SK-N-SH treated with all-trans-retinoic acid at 6 μM for 48 hours (cell line): Measurements from ENCODE around the gene POLR1B.
A peak's percentile ranks its signal among the peaks of the same experiment; 100 is the strongest.

Experiments
- ATAC-seq: fragments of 200-7000 bp; cut with Tn5 transposase; 3 replicates; pipeline ENCODE4 v1.9.1; 2020; ENCODE audit warnings: mild to moderate bottlenecking, moderate library complexity
- ARNTL ChIP-seq: fragments of 450-650 bp; formaldehyde crosslinking; IDR thresholded peaks from 2 replicates; pipeline ENCODE4 v1.5.0; 2020; ENCODE audit warnings: low read depth, mild to moderate bottlenecking, moderate library complexity, borderline replicate concordance
- ESRRG ChIP-seq: fragments of 250-450 bp; sonication (Bioruptor Pico); IDR thresholded peaks from 2 replicates; pipeline ENCODE4 v1.6.1; 2021; ENCODE audit warnings: mild to moderate bottlenecking
- GLIS3 ChIP-seq: fragments of 250-450 bp; sonication (Bioruptor Pico); IDR thresholded peaks from 2 replicates; pipeline ENCODE4 v1.5.0; 2020; ENCODE audit warnings: mild to moderate bottlenecking, moderate library complexity
- ISL1 ChIP-seq: fragments of 250-450 bp; sonication (Bioruptor Pico); IDR thresholded peaks from 2 replicates; pipeline ENCODE4 v2.1.2; 2022; ENCODE audit warnings: mild to moderate bottlenecking, moderate library complexity
- PPARA ChIP-seq: fragments of 250-450 bp; sonication (Bioruptor Pico); IDR thresholded peaks from 2 replicates; pipeline ENCODE4 v1.5.0; 2020; ENCODE audit warnings: mild to moderate bottlenecking, borderline replicate concordance
- RARB ChIP-seq: fragments of 250-450 bp; sonication (Bioruptor Pico); IDR thresholded peaks from 2 replicates; pipeline ENCODE4 v1.8.0; 2021; ENCODE audit warnings: mild to moderate bottlenecking, moderate library complexity
- SNAI2 ChIP-seq: fragments of 250-450 bp; sonication (Bioruptor Pico); IDR thresholded peaks from 2 replicates; pipeline ENCODE4 v1.5.0; 2020; ENCODE audit warnings: mild to moderate bottlenecking, moderate library complexity
- TOX ChIP-seq: fragments of 250-450 bp; sonication (Bioruptor Pico); IDR thresholded peaks from 2 replicates; pipeline ENCODE4 v1.8.0; 2021; ENCODE audit warnings: mild to moderate bottlenecking, moderate library complexity, borderline replicate concordance
- ZC3H10 ChIP-seq: fragments of 250-450 bp; sonication (Bioruptor Pico); IDR thresholded peaks from 2 replicates; pipeline ENCODE4 v1.5.1; 2021; ENCODE audit warnings: mild to moderate bottlenecking, moderate library complexity
- ZFP3 ChIP-seq: fragments of 250-450 bp; sonication (Bioruptor Pico); IDR thresholded peaks from 2 replicates; pipeline ENCODE4 v1.5.0; 2020; ENCODE audit warnings: mild to moderate bottlenecking, moderate library complexity
- ZFP30 ChIP-seq: fragments of 450-650 bp; formaldehyde crosslinking; IDR thresholded peaks from 2 replicates; pipeline ENCODE4 v1.5.0; 2022; ENCODE audit warnings: mild to moderate bottlenecking, moderate library complexity
- ZNF565 ChIP-seq: fragments of 450-650 bp; formaldehyde crosslinking; conservative IDR thresholded peaks from 2 replicates; pipeline ENCODE4 v1.5.0; 2020; ENCODE audit warnings: low read depth, mild to moderate bottlenecking, moderate library complexity
- ZNF70 ChIP-seq: fragments of 450-650 bp; formaldehyde crosslinking; IDR thresholded peaks from 2 replicates; pipeline ENCODE4 v1.5.0; 2020; ENCODE audit warnings: mild to moderate bottlenecking, moderate library complexity
- ZNF8 ChIP-seq: fragments of 450-650 bp; formaldehyde crosslinking; IDR thresholded peaks from 2 replicates; pipeline ENCODE4 v1.5.0; 2020; ENCODE audit warnings: mild to moderate bottlenecking, moderate library complexity
- TF ChIP-seq, protein P1 (sequence below): fragments of 250-450 bp; sonication (Bioruptor Pico); IDR thresholded peaks from 2 replicates; pipeline ENCODE4 v1.5.0; 2020; ENCODE audit warnings: mild to moderate bottlenecking, moderate library complexity
- TF ChIP-seq, protein P2 (sequence below): fragments of 250-450 bp; sonication (Bioruptor Pico); IDR thresholded peaks from 2 replicates; pipeline ENCODE4 v1.8.0; 2020; ENCODE audit warnings: mild to moderate bottlenecking, moderate library complexity, borderline replicate concordance
- TF ChIP-seq, protein P3 (sequence below): fragments of 250-450 bp; sonication (Bioruptor Pico); IDR thresholded peaks from 2 replicates; pipeline ENCODE4 v1.5.1; 2020; ENCODE audit warnings: low read depth, mild to moderate bottlenecking, moderate library complexity
- TF ChIP-seq, protein P4 (sequence below): fragments of 250-450 bp; sonication (Bioruptor Pico); IDR thresholded peaks from 2 replicates; pipeline ENCODE4 v1.5.1; 2021; ENCODE audit warnings: mild to moderate bottlenecking, moderate library complexity

The POLR1B gene

DNA sequence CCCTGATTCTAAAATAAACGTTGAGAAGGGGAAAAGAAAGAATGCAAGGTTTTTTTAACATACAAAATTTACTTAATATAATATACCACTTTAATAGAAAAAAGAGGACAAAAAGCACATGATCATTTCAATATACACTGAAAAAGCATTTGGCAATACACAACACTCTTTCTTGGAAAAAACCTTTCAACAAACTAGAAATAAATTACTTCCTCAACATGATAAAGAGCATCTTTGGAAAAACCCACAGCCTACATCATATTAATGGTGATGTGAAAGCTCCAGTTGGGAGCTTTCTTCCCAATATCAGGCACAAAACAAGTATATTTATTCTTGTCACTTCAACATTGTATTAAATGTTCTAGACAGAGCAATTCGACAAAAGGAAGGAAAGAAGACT is 3.0 kb upstream of the POLR1B start (continued):
- TF ChIP-seq, protein P1, sequence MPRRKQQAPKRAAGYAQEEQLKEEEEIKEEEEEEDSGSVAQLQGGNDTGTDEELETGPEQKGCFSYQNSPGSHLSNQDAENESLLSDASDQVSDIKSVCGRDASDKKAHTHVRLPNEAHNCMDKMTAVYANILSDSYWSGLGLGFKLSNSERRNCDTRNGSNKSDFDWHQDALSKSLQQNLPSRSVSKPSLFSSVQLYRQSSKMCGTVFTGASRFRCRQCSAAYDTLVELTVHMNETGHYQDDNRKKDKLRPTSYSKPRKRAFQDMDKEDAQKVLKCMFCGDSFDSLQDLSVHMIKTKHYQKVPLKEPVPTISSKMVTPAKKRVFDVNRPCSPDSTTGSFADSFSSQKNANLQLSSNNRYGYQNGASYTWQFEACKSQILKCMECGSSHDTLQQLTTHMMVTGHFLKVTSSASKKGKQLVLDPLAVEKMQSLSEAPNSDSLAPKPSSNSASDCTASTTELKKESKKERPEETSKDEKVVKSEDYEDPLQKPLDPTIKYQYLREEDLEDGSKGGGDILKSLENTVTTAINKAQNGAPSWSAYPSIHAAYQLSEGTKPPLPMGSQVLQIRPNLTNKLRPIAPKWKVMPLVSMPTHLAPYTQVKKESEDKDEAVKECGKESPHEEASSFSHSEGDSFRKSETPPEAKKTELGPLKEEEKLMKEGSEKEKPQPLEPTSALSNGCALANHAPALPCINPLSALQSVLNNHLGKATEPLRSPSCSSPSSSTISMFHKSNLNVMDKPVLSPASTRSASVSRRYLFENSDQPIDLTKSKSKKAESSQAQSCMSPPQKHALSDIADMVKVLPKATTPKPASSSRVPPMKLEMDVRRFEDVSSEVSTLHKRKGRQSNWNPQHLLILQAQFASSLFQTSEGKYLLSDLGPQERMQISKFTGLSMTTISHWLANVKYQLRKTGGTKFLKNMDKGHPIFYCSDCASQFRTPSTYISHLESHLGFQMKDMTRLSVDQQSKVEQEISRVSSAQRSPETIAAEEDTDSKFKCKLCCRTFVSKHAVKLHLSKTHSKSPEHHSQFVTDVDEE, result no peak
- TF ChIP-seq, protein P2, sequence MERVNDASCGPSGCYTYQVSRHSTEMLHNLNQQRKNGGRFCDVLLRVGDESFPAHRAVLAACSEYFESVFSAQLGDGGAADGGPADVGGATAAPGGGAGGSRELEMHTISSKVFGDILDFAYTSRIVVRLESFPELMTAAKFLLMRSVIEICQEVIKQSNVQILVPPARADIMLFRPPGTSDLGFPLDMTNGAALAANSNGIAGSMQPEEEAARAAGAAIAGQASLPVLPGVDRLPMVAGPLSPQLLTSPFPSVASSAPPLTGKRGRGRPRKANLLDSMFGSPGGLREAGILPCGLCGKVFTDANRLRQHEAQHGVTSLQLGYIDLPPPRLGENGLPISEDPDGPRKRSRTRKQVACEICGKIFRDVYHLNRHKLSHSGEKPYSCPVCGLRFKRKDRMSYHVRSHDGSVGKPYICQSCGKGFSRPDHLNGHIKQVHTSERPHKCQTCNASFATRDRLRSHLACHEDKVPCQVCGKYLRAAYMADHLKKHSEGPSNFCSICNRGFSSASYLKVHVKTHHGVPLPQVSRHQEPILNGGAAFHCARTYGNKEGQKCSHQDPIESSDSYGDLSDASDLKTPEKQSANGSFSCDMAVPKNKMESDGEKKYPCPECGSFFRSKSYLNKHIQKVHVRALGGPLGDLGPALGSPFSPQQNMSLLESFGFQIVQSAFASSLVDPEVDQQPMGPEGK (CRISPR knock-in tag), result no peak
- no peak for TF ChIP-seq ESRRG (CRISPR knock-in tag)
- TF ChIP-seq ARNTL (CRISPR knock-in tag), result no peak
- TF ChIP-seq RARB (CRISPR knock-in tag), result no peak
- TF ChIP-seq, all 23 proteins: peak for 0

DNA sequence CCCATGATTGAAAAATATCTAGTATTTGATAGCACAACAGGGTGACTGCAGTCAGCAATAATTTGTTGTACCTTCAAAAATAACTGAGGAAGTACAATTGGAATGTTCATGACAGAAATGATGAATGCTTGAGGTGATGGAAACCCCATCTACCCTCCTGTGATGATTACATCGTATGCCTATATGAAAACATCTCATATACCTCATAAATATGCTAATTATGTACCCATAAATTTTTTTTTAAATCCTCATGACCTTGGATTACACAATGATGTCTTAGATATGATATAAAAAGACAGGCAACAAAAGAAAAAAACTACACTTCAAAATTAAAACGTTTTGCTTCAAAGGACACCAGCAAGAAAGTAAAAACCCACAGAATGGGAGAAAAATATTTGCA is 1.4 kb upstream of the POLR1B start:
- no peak for ATAC-seq
- no peak for TF ChIP-seq ZNF8 (CRISPR knock-in tag)
- TF ChIP-seq TOX (CRISPR knock-in tag), result no peak
- TF ChIP-seq, protein P3, sequence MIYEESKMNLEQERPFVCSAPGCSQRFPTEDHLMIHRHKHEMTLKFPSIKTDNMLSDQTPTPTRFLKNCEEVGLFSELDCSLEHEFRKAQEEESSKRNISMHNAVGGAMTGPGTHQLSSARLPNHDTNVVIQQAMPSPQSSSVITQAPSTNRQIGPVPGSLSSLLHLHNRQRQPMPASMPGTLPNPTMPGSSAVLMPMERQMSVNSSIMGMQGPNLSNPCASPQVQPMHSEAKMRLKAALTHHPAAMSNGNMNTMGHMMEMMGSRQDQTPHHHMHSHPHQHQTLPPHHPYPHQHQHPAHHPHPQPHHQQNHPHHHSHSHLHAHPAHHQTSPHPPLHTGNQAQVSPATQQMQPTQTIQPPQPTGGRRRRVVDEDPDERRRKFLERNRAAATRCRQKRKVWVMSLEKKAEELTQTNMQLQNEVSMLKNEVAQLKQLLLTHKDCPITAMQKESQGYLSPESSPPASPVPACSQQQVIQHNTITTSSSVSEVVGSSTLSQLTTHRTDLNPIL (CRISPR knock-in tag), result no peak
- no peak for TF ChIP-seq ZNF70 (CRISPR knock-in tag)
- TF ChIP-seq ZFP30, result no peak
- no peak for TF ChIP-seq ESRRG (CRISPR knock-in tag)
- no peak for TF ChIP-seq PPARA
- TF ChIP-seq, protein P4, sequence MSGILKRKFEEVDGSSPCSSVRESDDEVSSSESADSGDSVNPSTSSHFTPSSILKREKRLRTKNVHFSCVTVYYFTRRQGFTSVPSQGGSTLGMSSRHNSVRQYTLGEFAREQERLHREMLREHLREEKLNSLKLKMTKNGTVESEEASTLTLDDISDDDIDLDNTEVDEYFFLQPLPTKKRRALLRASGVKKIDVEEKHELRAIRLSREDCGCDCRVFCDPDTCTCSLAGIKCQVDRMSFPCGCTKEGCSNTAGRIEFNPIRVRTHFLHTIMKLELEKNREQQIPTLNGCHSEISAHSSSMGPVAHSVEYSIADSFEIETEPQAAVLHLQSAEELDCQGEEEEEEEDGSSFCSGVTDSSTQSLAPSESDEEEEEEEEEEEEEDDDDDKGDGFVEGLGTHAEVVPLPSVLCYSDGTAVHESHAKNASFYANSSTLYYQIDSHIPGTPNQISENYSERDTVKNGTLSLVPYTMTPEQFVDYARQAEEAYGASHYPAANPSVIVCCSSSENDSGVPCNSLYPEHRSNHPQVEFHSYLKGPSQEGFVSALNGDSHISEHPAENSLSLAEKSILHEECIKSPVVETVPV (CRISPR knock-in tag), result no peak
- TF ChIP-seq, all 23 proteins: peak for 0

DNA sequence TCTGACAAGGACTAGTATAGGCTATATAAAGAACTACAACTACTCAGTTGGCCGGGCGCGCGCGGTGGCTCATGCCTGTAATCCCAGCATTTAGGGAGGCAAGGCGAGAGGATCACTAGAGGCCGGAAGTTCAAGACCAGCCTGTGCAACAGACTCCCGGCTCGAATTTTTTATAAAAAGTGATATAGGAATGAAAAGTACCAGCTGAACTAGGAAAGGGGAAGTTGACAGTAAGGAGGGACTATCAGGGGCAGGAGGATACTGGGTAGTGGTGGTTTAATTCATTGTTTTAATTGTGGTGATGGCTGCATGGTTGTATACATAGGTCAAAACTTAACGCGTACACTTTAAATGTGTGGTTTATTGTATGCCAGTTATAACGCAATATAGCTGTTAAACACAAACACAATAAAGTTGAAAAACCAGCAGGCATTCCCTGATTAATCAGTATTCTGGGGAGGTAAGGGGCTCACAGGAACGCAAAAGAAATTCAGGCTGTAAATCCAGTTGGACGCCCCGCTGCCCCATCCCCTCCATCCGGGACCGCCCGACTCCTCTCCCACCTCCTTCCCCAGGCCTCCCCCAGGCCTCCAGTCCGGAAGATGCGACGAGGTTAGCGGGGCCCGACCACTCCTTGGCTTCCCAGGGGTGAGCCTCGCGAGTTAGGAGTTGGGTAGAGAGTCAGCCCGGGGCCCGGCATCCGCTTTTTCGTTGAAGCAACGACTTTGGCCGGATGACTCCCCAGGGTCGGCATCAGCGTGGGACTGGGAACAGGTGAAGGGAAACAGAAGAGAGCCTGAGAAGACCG is 746 bp upstream of the POLR1B start:
- 0 out of 2 replicates have a peak, but pooled peaks have one; percentile 1 for TF ChIP-seq ZFP3
- TF ChIP-seq, protein P4 (CRISPR knock-in tag), result 0 out of 2 replicates have a peak, but pooled peaks have one; percentile 41
- no peak for TF ChIP-seq GLIS3 (CRISPR knock-in tag)
- peak; percentile 85 for ATAC-seq

DNA sequence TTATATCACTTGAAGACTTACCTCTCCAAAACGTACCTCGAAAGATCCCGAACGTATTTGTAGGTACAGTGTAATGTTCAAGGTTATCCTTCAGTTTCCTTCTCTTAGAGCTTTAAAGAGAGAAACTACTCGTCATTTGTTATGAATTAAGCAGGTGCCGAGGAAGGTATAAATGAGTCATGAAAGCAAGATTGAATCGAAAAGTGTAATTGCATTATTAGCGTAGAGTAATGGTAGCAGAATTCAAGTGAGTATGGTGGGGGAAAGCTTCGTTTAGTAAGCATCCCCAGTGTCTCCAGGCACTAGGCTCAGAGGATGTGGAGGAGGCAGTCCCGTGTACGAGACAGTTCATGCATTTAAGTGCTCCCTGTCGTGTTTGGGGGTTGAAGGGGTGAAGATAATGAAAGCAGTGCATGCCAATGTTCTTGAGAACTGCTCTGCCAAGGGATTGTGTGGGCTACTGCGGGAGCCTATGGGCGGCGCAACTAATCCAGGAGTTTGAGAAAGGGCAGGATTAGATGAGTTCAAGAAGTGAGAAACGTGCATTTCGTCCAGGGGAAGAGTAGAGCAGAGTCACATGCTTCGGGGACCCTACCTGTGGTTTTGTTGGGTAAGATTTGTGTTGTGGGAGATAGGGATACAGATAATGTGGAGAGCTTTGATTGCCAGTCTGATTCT is 858 bp downstream of the POLR1B start:
- peak; percentile 46 for ATAC-seq
- no peak for TF ChIP-seq SNAI2 (CRISPR knock-in tag)
- no peak for TF ChIP-seq PPARA
- TF ChIP-seq ZNF8 (CRISPR knock-in tag), result no peak
- no peak for TF ChIP-seq ESRRG (CRISPR knock-in tag)
- TF ChIP-seq TOX (CRISPR knock-in tag), result no peak
- TF ChIP-seq ZNF565 (CRISPR knock-in tag), result no peak
- no peak for TF ChIP-seq ISL1 (CRISPR knock-in tag)
- TF ChIP-seq ZC3H10 (CRISPR knock-in tag), result no peak
- TF ChIP-seq, protein P1, result no peak
- TF ChIP-seq, protein P4 (CRISPR knock-in tag), result no peak
- TF ChIP-seq, protein P3 (CRISPR knock-in tag), result no peak
